Peyer's patch (tissue), 4 donors: Measurements from ENCODE around the gene CAST. TPM values are rescaled to one million over a fixed set of nuclear protein-coding genes. Genes with fewer than 3 reads are reported as not detected.

Source experiments
- DNase-seq, 3 donors: peaks; one replicate each; pipeline ENCODE4 v3.0.0-alpha.2; 2017 to 2019
- H3K27ac ChIP-seq, 4 donors: fragments of 200-600 bp; sonication (generic); one replicate each; pipeline ENCODE4 v1.5.1; 2016 to 2019
- H3K27me3 ChIP-seq, 2 donors: fragments of 200-600 bp; sonication (generic); one replicate each; pipeline ENCODE4 v1.5.1; 2019
- H3K36me3 ChIP-seq, 3 donors: fragments of 200-600 bp; sonication (generic); one replicate each; pipeline ENCODE4 v1.5.1; 2016 to 2019
- H3K4me1 ChIP-seq, 4 donors: fragments of 200-600 bp; sonication (generic); one replicate each; pipeline ENCODE4 v1.5.1; 2016 to 2019
- H3K4me3 ChIP-seq, 4 donors: fragments of 200-600 bp; sonication (generic); 1 replicate in 3 of 4; 2 replicates in 1 of 4; pipeline ENCODE4 v1.5.1; 2016 to 2019; ENCODE audit warnings: mild to moderate bottlenecking in 1 of 4
- H3K9me3 ChIP-seq, 4 donors: fragments of 200-600 bp; sonication (generic); one replicate each; pipeline ENCODE4 v1.5.1; 2016 to 2019; ENCODE audit warnings: mild to moderate bottlenecking in 1 of 4
- POLR2A ChIP-seq, 2 donors: fragments of 450-650 bp; IDR thresholded peaks; one replicate each; pipeline ENCODE4 v1.5.1; 2017; ENCODE audit warnings: antibody characterized with exemption in 2 of 2, mild to moderate bottlenecking in 2 of 2, moderate library complexity in 2 of 2
- total RNA-seq, 4 donors: library from RNA; depleted of rRNA; stranded (reverse); fragments of >200 nt; gene quantifications; one replicate each; pipeline ENCODE4 v1.1.0, GENCODE V29; 2016
- TF ChIP-seq, protein P1 (sequence below), 6 experiments: fragments of 450-650 bp in 4 of 6; fragments of 200-600 bp in 2 of 6; sonication (generic) in 1 of 6; IDR thresholded peaks; one replicate each; pipeline ENCODE4 v1.5.1; 2017 to 2019; ENCODE audit warnings: antibody characterized with exemption in 6 of 6, mild to moderate bottlenecking in 3 of 6, moderate library complexity in 1 of 6

The CAST gene
- total RNA-seq, 4 donors from 2014 or later: 268 to 396 (median 337) TPM

GRCh38 chr5:96699186-96699820 is 37.1 kb downstream of the CAST start:
- H3K36me3 ChIP-seq: peaks cover 0 to 21% (median 0%) of the 10 kb centered on the region in 3 donors
- H3K4me1 ChIP-seq: peaks cover 0 to 9% (median 4%) of the 10 kb centered on the region in 4 donors
- TF ChIP-seq, protein P1, sequence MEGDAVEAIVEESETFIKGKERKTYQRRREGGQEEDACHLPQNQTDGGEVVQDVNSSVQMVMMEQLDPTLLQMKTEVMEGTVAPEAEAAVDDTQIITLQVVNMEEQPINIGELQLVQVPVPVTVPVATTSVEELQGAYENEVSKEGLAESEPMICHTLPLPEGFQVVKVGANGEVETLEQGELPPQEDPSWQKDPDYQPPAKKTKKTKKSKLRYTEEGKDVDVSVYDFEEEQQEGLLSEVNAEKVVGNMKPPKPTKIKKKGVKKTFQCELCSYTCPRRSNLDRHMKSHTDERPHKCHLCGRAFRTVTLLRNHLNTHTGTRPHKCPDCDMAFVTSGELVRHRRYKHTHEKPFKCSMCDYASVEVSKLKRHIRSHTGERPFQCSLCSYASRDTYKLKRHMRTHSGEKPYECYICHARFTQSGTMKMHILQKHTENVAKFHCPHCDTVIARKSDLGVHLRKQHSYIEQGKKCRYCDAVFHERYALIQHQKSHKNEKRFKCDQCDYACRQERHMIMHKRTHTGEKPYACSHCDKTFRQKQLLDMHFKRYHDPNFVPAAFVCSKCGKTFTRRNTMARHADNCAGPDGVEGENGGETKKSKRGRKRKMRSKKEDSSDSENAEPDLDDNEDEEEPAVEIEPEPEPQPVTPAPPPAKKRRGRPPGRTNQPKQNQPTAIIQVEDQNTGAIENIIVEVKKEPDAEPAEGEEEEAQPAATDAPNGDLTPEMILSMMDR (IDR thresholded peaks at IDR 0.05): no peak
- TF ChIP-seq POLR2A (IDR thresholded peaks at IDR 0.05): no peak
- no peak overlapping the region for H3K27ac ChIP-seq
- H3K4me3 ChIP-seq: no peak overlapping the region
- no peaks in the 10 kb centered on the region for H3K27me3 ChIP-seq
- no peak for DNase-seq
- no peaks in the 10 kb centered on the region for H3K9me3 ChIP-seq

DNA sequence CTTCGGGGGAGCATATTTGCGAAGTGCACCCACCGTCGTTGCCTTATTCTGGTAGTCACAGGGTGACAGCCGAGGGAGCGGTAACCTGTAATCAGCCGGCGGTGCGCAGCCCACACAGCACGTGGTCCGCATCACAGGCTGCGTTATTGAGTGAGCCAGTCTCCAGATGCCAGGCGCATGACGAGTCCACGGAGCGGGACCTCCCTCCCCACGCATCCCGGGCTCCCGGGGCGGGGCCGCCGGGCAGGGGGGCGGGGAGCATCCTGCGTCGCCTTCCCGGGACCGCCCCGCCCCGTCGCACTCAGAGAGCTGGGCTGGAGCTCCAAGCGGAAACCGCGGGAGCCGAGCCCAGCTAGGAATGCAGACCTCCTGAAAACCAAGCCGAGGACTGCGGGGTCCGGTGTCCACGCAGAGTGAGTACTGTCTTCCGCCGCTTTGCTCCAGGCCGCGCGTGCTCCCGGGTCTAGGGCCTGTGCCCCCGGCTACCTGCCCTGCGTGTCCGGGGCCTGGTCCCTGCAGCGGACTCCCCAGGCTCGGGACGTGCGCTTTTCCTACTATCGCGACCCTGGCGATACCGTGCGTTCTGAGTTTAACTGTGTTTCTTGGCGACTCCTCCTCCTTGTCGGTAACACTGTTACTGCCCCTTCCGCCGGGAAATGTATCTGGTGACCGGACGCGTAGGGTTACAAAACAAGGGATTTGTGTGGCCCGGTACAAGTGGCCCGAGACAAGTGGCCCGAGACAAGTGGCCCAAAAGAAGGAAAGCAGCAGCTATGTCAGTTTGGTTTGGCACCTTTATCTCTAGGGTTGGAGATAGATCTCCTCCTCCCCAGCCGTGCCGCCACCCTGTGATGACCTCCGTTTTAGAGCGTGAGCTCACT is 40.6 kb downstream of the CAST start:
- Histone ChIP-seq H3K4me3 (peak overlapping the region; percentile 66 to 75 (median 72)), H3K27ac (peak overlapping the region; percentile 77 to 98 (median 94)), H3K4me1 (peaks cover 0 to 18% (median 4%) of the 10 kb centered on the region in 4 donors), H3K36me3 (peaks cover 0 to 4% (median 0%) of the 10 kb centered on the region in 3 donors), H3K27me3 (no peaks in the 10 kb centered on the region), H3K9me3 (no peaks in the 10 kb centered on the region)
- DNase-seq: peak; percentile 77 to 96 (median 95)
- peak; percentile 92 to 95 for TF ChIP-seq POLR2A (IDR thresholded peaks at IDR 0.05)
- TF ChIP-seq, protein P1 (IDR thresholded peaks at IDR 0.05): no peak

DNA sequence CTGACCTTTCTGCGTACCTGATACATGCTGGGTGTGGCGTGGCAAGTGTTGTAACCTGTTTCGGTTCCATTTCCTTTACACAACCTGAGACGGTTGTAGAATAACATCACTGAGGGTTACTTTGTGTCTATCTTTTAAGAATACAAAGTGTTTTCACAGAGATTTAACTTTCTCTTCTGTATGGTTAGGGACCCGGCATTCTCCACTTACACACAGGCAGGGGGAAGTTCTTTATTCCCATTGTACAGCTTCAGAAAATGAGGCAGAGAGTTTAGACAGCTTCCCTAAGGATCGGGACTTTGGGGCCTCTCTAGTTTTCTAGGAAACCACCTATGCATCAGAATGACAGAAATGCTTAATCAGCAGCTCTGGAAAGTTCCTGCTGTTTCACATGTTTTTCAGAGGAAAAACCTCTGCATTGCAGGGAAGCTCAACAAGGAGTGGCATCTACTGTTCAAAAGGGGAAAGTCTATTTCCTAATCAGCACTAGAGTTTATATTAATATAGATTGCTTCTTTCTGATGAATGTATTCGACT is 41.3 kb downstream of the CAST start:
- no peaks in the 10 kb centered on the region for H3K27me3 ChIP-seq
- no peaks in the 10 kb centered on the region for H3K9me3 ChIP-seq
- TF ChIP-seq, protein P1 (IDR thresholded peaks at IDR 0.05): peak in 1 of 6 experiments; percentile 9
- TF ChIP-seq POLR2A (IDR thresholded peaks at IDR 0.05): peak; percentile 72 to 81
- DNase-seq: peak in 2 of 3 donors; percentile 51 to 89
- H3K4me3 ChIP-seq: peak overlapping the region; percentile 66 to 75 (median 72)
- H3K4me1 ChIP-seq: peaks cover 0 to 24% (median 4%) of the 10 kb centered on the region in 4 donors
- peak overlapping the region; percentile 77 to 98 (median 94) for H3K27ac ChIP-seq
- H3K36me3 ChIP-seq: no peaks in the 10 kb centered on the region

- no peak for DNase-seq
- Histone ChIP-seq H3K9me3 (no peaks in the 10 kb centered on the region), H3K4me1 (peaks cover 0 to 30% (median 4%) of the 10 kb centered on the region in 4 donors), H3K27me3 (no peaks in the 10 kb centered on the region), H3K4me3 (peak overlapping the region in 3 of 4 donors; percentile 71 to 75 (median 72)), H3K27ac (peak overlapping the region in 3 of 4 donors; percentile 92 to 98 (median 95)), H3K36me3 (no peaks in the 10 kb centered on the region)
- no peak for TF ChIP-seq POLR2A (IDR thresholded peaks at IDR 0.05)
- TF ChIP-seq, protein P1 (IDR thresholded peaks at IDR 0.05): no peak
These were observed 41.8 kb downstream of the CAST start for GRCh38 chr5:96703995-96704394.

DNA sequence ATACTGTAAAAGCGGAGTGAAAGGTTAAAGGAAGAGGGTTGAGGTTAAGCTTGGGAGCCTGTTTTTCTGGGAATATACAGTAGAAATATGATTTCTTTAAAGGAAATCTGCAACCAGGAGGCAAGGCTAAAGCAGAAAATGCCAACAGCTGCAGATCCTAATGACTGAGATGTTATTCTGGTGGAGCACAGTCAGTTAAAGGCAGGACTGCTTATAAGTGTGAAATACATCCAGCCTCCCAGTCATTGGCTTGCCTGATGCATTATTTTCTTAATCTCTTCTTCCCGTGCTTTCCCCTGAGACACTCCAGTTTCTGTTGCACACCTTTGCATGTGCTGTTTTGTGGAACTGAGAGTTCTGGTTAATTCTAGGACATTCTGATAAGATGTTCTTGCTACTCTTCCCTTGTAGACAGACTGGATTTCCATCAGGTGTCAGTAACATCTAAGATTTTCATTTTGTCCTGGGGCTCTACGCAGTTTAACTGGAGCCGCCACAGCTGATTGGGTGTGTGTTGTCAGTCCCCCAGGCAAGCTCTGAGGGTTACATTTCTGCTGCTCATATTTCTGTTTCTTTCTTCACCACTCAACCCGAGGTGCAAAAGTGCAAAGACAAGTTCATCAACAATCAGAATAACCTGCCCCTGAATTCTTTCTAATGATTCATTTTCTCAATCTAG is 44.4 kb downstream of the CAST start:
- Histone ChIP-seq H3K9me3 (no peaks in the 10 kb centered on the region), H3K4me1 (peaks cover 0 to 32% (median 4%) of the 10 kb centered on the region in 4 donors), H3K27me3 (no peaks in the 10 kb centered on the region), H3K27ac (no peak overlapping the region), H3K36me3 (no peaks in the 10 kb centered on the region), H3K4me3 (no peak overlapping the region)
- TF ChIP-seq, protein P1 (IDR thresholded peaks at IDR 0.05): no peak
- TF ChIP-seq POLR2A (IDR thresholded peaks at IDR 0.05): no peak
- DNase-seq: no peak
